HG03575 (cell line): ENCODE results near the gene NDUFB8.

Experiments
- ATAC-seq: cut with Tn5 transposase; IDR thresholded peaks from one replicate; pipeline ENCODE4 v1.9.1; 2021; ENCODE audit not compliant: unreplicated experiment, insufficient number of reproducible peaks, low FRiP score; ENCODE audit errors: extremely low read depth

The NDUFB8 gene

GRCh38 chr10:100510533-100511308 is 18.9 kb downstream of the NDUFB8 start:
- ATAC-seq = no peak

- no peak for ATAC-seq
Observed at GRCh38 chr10:100509241-100509840, 20.3 kb downstream of the NDUFB8 start.

GRCh38 chr10:100508691-100509150 is 20.9 kb downstream of the NDUFB8 start:
- no peak for ATAC-seq

- no peak for ATAC-seq
Observed at GRCh38 chr10:100508266-100508665, 21.4 kb downstream of the NDUFB8 start.

GRCh38 chr10:100507357-100507732 is 22.3 kb downstream of the NDUFB8 start:
- no peak for ATAC-seq

GRCh38 chr10:100506596-100507356 is 22.9 kb downstream of the NDUFB8 start:
- ATAC-seq = no peak

- ATAC-seq = no peak
Observed at GRCh38 chr10:100505164-100505563, 24.5 kb downstream of the NDUFB8 start.

- no peak for ATAC-seq
Observed at GRCh38 chr10:100504096-100504495, 25.6 kb downstream of the NDUFB8 start.

GRCh38 chr10:100502926-100503494 is 26.7 kb downstream of the NDUFB8 start:
- no peak for ATAC-seq

GRCh38 chr10:100501423-100501822 is 28.2 kb downstream of the NDUFB8 start:
- no peak for ATAC-seq

- ATAC-seq = no peak
Observed at GRCh38 chr10:100498059-100498458, 31.6 kb downstream of the NDUFB8 start.

GRCh38 chr10:100496567-100496966 is 33.1 kb downstream of the NDUFB8 start:
- ATAC-seq = no peak

GRCh38 chr10:100490531-100490930 is 39.1 kb downstream of the NDUFB8 start:
- ATAC-seq = no peak

GRCh38 chr10:100489396-100489795 is 40.3 kb downstream of the NDUFB8 start:
- ATAC-seq = no peak

- no peak for ATAC-seq
Observed at GRCh38 chr10:100487529-100487928, 42.1 kb downstream of the NDUFB8 start.

- no peak for ATAC-seq
Observed at GRCh38 chr10:100485801-100486495, 43.7 kb downstream of the NDUFB8 start.

GRCh38 chr10:100485366-100485765 is 44.3 kb downstream of the NDUFB8 start:
- no peak for ATAC-seq

GRCh38 chr10:100483876-100484666 is 45.6 kb downstream of the NDUFB8 start:
- ATAC-seq = no peak
